DMS 273 treated with DMSO at 0.1 percent for 48 hours (cell line): ENCODE measurements around the gene LGALS3.
A peak's percentile ranks its signal among the peaks of the same experiment; 100 is the strongest.

Experiments
- DNase-seq: peaks from one replicate; lab custom pipeline; 2025; lab: John Stamatoyannopoulos, UW

LGALS3 gene

GRCh38 chr14:55131370-55132137 is 2.5 kb downstream of the LGALS3 start:
- DNase-seq = no peak

- DNase-seq = no peak
Observed at GRCh38 chr14:55133416-55133815, 4.4 kb downstream of the LGALS3 start.

GRCh38 chr14:55136241-55136640 is 7.2 kb downstream of the LGALS3 start:
- DNase-seq = no peak

GRCh38 chr14:55136885-55137786 is 8.1 kb downstream of the LGALS3 start:
- no peak for DNase-seq

- no peak for DNase-seq
Observed at GRCh38 chr14:55138091-55138490, 9.0 kb downstream of the LGALS3 start.

GRCh38 chr14:55139141-55139540 is 10.1 kb downstream of the LGALS3 start:
- DNase-seq = no peak

GRCh38 chr14:55139696-55140509 is 10.9 kb downstream of the LGALS3 start:
- no peak for DNase-seq

GRCh38 chr14:55141825-55142224 is 12.8 kb downstream of the LGALS3 start:
- no peak for DNase-seq

GRCh38 chr14:55142466-55142865 is 13.4 kb downstream of the LGALS3 start:
- DNase-seq = no peak

- no peak for DNase-seq
Observed at GRCh38 chr14:55146425-55146824, 17.4 kb downstream of the LGALS3 start.

- no peak for DNase-seq
Observed at GRCh38 chr14:55151601-55152000, 22.5 kb downstream of the LGALS3 start.

- no peak for DNase-seq
Observed at GRCh38 chr14:55152052-55152753, 23.2 kb downstream of the LGALS3 start.

- DNase-seq = peak; percentile 93
Observed at GRCh38 chr14:55153951-55154350, 24.9 kb downstream of the LGALS3 start.

- DNase-seq = no peak
Observed at GRCh38 chr14:55157080-55157479, 28.0 kb downstream of the LGALS3 start.

- no peak for DNase-seq
Observed at GRCh38 chr14:55158412-55158811, 29.4 kb downstream of the LGALS3 start.

GRCh38 chr14:55160989-55161388 is 31.9 kb downstream of the LGALS3 start:
- peak; percentile 7 for DNase-seq

- no peak for DNase-seq
Observed at GRCh38 chr14:55170526-55170925, 41.5 kb downstream of the LGALS3 start.

- no peak for DNase-seq
Observed at GRCh38 chr14:55180006-55180405, 51.0 kb downstream of the LGALS3 start.

- no peak for DNase-seq
Observed at GRCh38 chr14:55180434-55180833, 51.4 kb downstream of the LGALS3 start.

GRCh38 chr14:55188686-55189295 is 59.7 kb downstream of the LGALS3 start:
- no peak for DNase-seq

GRCh38 chr14:55190906-55191202 is 61.8 kb downstream of the LGALS3 start:
- DNase-seq = no peak
